CD4-positive, alpha-beta T cell treated with Interleukin-21 for 1 hour (primary cell): Measurements from ENCODE around the gene ADIPOR2.
"Not testable (repeated sequence)": the region's sequence is repeated elsewhere in the genome, so short reads cannot be mapped to it uniquely, and the experiment has no call there.

Experiments
- DNase-seq: peaks from one replicate; pipeline ENCODE4 v3.0.0-alpha.2; 2020

The ADIPOR2 gene

GRCh38 chr12:1705774-1706631, 15.1 kb downstream of the ADIPOR2 start:
- DNase-seq, result no peak

GRCh38 chr12:1706632-1706980, 15.7 kb downstream of the ADIPOR2 start:
- DNase-seq, result no peak

GRCh38 chr12:1707051-1707450, 16.2 kb downstream of the ADIPOR2 start:
- DNase-seq, result no peak

- not testable (repeated sequence) for DNase-seq
Measured at GRCh38 chr12:1709968-1710367, 19.1 kb downstream of the ADIPOR2 start.

DNA sequence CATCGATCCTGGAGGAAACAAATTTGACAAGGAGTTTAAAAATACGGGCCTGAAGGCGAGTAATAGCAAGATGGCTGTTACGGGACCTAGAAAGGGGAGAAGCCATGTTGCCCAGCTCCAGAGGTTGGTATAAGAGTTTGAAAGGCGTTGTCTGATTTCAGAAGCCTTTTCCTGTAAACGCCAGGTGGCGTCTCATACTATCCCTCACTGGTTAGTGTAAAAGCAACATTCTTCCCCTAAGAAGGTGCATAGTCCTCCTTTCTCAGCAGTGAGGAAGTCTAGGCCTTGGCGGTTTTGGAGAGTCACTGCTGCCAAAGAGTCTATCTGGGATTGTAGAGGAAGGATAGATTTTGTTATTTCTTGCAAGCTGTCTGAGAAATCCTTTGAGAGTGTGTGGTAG, 20.0 kb downstream of the ADIPOR2 start:
- DNase-seq, result not testable (repeated sequence)

DNA sequence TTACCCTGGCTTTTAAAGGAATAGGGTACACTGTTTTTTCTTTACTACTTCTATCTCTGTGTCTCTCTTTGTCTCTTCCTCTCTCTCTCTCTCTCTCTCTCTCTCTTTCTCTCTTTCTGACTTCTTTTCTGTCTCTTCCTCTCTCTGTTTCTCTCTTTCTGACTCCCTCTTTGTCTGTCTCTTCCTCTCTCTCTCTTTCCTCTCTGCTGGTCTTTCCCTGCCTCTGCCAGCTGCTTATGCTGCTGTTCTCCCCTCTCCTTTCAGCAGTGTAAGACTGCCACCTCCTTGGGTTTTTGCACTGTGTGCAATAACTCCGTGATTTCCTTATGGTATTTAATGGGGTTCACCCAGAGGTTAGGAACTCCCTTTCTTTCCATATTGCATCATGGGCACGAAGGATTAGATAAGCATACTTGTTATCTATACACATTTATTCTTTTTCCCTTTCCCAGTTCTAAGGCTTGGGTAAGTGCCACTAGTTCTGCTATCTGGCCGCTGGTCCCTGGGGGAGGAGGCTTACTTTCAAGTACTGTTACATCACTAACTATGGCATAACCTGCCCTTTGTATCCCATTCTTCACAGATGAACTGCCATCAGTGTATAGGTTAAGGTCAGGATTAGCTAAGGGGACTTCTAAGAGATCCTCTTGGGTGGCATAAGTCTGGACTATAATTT, 20.8 kb downstream of the ADIPOR2 start:
- not testable (repeated sequence) for DNase-seq

GRCh38 chr12:1712305-1712704, 21.4 kb downstream of the ADIPOR2 start:
- DNase-seq, result not testable (repeated sequence)

DNA sequence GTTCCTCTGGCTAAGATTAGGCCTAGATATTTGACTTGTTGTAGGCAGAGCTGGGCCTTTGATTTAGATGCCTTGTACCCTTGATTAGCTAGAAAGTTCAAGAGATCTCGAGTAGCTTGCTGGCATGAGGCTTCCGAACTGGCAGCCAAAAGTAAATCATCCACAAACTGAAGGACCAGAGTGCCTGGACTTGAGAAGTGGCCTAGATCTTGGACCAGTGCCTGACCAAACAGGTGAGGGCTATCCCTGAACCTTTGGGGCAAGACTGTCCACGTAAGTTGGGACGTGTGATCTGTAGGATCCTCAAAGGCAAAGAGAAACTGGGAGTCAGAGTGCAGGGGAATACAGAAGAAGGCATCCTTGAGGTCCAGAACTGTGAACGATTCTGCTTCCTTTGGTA, 22.0 kb downstream of the ADIPOR2 start:
- DNase-seq, result not testable (repeated sequence)

GRCh38 chr12:1713783-1714348, 23.0 kb downstream of the ADIPOR2 start:
- not testable (repeated sequence) for DNase-seq

DNA sequence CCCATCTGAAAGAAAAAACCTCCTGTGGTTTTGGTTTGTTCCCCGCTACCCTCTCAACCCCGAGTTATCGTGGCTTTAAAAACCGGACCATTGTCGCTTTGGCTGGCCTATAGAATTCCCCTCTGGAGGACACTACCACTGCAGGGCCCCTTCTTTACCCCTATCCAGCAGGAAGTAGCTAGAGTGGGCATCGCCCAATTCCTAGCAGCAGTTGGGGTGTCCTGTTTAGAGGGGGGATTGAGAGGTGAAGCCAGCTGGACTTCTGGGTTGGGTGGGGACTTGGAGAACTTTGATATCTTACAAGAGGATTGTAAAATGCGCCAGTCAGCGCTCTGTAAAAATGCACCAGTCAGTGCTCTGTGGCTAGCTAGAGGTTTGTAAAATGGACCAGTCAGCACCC, 24.6 kb downstream of the ADIPOR2 start:
- not testable (repeated sequence) for DNase-seq

DNA sequence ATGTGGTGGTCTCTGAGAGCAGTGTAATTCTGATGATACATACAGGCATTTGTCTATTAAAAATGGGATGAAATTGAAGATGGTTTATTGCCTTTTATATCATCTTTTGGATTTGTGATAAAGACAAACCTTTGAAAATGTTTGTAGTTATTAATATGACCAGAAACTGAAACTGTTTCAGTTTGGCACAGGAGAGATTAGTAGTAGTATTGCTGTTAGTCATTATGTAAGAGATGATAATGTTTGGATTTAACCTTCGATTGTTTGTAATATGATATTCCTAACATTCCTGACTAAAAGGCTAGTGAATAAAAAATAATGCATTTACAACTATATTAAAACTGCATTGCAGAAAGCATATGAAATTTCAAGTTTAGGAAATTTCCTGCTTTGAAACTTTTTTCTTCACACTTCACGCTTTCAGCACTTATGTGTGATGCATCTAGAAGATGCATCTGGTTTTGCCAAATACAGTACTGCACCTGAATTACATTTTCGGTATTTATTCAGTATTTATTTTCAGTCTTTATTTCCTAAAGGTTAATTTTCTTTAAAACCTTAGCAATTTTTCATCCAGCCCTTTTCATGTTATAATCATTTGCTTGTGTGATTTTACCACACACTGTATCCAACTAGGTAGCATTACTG, 25.5 kb downstream of the ADIPOR2 start:
- no peak for DNase-seq

DNA sequence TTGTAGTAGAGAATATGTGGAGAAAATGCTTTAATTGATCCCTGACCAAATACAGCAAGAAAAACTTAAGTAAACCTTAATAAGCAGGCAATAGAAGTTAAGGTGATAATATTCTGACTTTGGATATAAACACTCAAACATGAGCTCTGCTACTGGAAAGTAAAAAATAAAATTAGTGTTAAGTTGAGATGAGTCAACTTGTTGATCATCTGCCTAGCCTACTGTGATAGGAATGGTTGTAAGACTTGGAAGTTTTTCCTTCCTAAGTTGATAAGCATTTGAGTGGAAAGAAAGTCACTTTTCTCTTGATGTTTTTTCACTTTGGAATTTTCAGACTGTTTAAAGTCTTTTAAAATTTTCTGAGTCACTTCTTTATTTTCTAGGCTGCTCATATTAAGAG, 26.0 kb downstream of the ADIPOR2 start:
- DNase-seq, result no peak

DNA sequence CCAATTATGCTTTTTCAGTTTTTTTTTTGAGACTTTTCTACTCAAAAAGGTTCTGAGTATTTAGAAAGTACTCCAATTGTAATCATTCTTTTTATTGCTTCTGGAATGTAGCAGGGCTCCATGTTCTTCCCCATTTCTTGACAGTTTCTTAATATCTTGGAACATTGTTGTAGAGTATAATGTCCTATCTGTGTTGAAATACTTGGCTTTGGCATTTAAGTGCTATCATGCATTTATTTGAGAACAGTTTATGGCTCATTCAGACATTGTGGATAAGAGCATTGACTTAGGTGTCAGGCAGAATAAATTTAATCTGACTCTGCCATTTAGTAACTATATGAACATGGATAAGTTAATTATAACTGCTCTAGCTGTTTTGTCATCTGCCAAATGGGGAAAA, 28.3 kb downstream of the ADIPOR2 start:
- DNase-seq, result no peak

DNA sequence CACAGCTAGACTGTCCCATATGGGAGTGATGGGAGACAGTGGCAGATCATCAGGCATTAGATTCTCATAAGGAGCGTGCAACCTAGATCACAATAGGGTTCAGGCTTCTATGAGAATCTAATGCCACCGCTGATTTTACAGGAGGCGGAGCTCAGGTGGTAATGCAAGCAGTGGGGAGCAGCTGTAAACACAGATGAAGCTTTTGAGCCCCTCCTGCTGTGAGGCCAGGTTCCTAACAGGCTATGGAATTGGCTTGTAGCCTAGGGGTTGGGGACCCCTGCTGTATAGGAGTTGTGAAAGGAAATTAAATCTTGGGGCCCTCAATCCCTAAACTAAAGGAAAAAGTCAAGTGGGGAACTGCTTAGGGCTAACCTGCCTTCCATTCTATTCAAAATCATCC, 29.6 kb downstream of the ADIPOR2 start:
- DNase-seq, result no peak

- DNase-seq, result no peak
Measured at GRCh38 chr12:1723721-1724120, 32.9 kb downstream of the ADIPOR2 start.

DNA sequence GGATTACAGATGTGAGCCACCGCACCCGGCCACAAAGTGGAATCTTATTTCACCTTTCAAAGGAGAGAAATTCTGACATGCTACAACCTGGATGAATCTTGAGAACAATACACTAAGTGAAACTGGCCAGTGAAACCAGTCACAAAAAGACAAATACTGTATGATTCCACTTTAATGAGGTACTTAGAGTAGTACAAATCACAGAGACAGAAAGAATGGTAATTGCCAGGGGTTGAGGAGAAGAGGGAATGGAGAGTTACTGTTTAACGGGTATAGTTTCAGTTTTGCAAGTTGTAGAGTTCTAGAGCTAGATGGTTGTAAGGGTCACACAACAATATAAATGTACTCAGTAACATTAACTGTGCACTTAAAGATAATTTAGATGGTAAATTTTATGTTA, 33.4 kb downstream of the ADIPOR2 start:
- DNase-seq, result no peak

DNA sequence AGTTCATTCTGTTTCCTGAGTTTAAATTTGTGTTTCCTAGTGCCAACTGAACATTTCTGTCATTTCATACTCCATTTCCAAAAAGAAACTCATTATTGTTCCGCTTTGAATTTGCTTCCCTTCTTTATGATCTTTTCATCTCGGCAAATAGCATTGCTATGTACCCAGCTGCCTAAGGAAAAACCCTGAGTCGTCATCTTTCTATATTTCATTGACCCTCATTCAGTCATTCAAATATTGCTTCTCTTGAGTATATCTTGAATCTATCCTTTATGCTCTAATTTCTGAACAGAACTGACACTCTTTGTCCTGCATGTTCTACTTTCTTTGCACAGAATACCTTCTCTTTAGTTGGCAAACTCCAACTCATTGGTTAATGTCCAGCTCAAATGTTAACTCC, 35.9 kb downstream of the ADIPOR2 start:
- DNase-seq, result no peak

DNA sequence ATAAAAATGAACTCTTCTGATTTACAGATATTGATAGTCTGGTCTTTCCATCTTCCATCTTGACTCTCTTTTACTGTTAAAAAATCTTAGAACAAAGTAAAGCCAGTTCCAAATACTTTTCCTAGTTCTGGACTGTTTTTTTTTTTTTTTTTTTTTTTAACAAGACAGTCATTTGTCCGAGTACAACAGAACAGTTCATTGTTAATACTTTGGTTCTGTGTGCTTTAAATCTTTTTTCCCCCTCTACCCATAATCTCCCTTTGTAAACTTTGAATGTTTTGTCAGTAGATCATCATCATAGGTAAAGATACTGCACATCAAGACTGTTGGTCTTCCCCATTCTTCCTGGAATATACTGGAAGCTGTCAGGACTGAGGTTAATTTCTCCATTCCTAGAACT, 38.0 kb downstream of the ADIPOR2 start:
- DNase-seq, result no peak

DNA sequence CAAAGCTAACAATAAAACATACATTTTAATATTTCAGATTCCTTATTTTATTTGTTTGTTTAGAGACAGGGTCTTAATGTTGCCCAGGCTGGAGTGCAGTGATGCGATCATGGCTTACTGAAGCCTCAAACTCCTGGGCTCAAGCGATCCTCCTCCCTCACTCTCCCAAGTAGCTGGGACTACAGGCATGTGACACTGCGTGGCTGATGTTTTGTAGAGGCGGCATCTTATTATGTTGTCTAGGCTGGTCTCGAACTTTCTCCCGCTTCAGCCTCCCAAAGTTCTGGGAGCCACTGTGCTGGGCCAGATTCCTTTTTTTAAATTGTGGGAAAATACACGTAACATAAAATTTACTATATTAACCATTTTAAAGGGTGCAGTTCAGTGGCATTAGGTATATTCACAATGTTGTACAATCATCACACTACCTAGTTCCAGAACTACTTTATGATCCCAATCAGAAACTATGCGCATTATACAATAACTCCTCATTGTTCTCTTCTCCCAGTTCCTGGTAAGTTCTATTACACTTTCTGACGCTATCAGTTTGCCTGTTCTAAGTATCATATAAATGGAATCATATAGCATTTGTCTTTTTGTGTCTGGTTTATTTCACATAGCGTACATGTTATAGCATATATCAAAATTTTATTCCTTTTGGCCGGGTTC, 40.3 kb downstream of the ADIPOR2 start:
- DNase-seq, result no peak

DNA sequence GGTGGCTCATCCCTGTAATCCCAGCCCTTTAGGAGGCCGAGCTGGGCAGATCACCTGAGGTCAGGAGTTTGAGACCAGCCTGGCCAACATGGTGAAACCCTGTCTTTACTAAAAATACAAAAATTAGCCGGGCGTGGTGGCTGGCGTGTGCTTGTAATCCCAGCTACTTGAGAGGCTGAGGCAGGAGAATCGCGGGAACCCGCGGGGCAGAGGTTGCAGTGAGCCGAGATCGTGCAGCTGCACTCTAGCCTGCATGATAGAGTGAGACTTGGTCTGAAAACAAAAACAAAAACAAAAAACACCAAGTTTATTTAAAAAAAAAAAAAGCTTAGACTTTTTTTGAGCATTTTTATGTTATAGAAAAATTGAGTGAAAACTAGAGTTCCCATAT, 40.8 kb downstream of the ADIPOR2 start:
- not testable (repeated sequence) for DNase-seq

- no peak for DNase-seq
Measured at GRCh38 chr12:1732914-1733313, 42.0 kb downstream of the ADIPOR2 start.

- DNase-seq, result not testable (repeated sequence)
Measured at GRCh38 chr12:1733712-1734111, 42.8 kb downstream of the ADIPOR2 start.
